NCI-H526 (cell line): ENCODE measurements around the gene CAPN3.
"Not testable (repeated sequence)": the region's sequence is repeated elsewhere in the genome, so short reads cannot be mapped to it uniquely, and the experiment has no call there.

ENCODE experiments used
- DNase-seq, 2 experiments: peaks; one replicate each; lab custom pipeline; 2025; lab: John Stamatoyannopoulos, UW

The CAPN3 gene

DNA sequence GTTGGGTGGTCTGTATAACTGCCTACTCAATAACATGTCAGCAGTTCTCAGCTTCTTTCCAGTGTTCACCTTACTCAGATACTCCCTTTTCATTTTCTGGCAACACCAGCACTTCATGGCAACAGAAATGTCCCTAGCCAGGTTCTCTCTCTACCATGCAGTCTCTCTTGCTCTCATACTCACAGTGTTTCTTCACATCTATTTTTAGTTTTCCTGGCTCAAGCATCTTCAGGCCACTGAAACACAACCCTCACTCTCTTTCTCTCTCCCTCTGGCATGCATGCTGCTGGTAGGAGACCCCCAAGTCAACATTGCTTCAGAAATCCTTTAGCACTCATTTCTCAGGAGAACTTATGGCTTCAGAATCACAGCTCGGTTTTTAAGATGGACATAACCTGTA lies at the start of gene CAPN3:
TSS of gene CAPN3 (plus strand) at position 253 of the 400 bp plus-strand sequence. CDS start 305 bp downstream, outside the sequence.
- DNase-seq, result no peak

DNA sequence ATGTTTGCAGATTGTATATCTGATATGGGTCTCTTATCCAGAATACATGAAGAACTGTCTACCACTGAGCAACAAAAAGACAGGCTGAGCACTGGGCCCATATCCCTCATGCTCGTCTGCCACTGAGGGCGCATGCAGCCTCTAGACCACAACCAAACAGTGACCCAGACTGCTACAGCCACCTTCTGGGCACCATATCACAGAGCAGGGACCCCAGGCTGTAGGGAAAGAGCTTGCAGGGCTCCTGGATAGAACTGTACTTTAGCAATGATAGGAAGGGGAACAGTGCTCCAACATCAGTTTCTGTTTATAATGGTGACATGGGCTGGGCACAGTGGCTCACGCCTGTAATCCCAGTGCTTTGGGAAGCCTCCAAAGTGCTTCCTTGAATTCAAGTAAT lies 45.8 kb upstream of the CAPN3 start:
- peak in 1 of 2 experiments; percentile 31 for DNase-seq

DNA sequence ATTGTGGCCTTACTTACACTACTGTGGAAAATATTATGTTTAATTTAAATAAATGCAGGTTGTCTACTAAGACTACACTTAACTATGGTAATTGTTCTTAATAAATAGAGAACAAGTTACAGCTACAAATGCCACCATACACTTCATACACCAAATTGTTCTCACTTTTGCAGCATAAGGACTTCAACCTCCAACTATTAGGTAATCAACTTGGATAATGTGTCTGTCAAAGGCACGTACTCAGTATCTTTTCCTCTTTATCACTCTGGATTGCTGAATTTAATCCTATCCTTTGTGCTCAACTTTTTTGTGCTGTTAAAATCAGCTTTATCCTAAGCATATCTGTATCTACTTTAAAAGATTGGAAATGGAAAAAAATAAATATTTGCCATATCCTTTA lies 44.5 kb upstream of the CAPN3 start:
- no peak for DNase-seq

DNA sequence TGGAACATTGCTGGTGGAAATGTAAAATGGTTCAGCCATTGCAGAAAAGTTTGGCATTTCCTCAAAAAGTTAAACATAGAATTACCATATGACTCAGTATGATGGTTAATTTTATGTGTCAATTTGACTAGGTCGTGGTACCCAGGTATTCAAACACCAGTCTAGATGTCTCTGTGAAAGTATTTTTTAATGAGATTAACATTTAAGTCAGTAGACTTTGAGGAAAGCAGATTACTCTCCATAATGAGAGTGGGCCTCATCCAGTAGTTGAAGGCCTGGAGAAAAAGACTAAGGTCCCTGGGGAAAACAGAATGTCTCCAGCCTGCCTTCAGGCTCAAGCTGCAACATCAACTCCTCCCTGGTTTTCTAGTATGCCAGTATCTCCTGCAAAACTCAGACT lies 43.8 kb upstream of the CAPN3 start:
- no peak for DNase-seq

DNA sequence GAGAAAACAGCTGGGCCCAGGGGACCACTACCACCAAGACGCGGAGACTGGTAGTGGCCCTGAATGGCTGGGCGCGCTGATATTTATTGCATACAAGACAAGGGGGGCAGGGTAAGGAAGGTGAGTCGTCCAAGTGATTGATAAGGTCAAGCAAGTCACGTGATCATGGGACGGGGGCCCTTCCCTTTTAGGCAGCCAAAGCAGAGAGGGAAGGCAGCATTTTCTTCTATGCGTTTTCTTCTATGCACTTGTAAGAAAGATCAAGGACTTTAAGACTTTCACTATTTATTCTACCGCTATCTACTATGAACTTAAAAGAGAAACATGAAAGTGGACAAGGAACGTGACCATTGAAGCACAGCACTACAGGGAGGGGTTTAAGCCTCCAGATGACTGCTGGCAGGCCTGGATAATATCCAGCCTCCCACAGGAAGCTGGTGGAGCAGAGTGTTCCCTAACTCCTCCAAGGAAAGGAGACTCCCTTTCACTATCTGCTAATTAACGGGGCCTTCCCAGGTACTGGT lies 43.0 kb upstream of the CAPN3 start:
- DNase-seq, result not testable (repeated sequence)

DNA sequence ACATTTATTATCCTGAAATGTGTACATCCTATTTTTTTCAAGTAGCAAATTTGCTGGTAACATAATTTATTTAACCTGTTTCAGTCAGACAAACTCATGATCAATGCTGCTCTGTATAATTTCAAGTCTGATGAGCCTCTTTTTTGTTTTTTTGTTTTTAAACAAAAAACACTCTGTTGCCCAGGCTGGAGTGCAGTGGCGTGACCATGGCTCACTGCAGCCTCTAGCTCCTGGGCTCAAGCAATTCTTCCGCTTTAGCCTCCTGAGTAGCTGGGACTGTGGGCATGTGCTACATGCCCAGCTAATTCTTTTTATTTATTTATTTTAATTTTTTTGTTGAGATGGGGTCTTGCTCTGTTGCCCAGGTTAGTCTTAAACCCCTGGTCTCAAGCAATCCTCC lies 40.1 kb upstream of the CAPN3 start:
- DNase-seq, result no peak

DNA sequence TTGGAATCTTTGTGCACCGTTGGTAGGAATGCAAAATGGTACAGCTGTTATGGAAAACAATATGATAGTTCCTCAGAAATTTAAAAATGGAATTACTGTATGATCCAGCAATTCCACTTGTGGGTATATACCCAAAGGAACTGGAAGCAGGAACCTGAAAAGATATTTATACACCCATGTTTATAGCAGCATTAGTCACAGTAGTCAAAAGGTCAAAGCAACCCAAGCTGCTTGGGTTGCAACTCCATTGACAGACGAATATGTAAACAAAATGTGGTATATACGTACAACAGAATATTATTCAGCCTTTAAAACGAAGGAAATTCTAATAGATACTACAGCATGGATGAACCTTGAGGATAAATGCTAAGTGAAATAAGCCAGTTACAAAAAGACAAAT lies 35.0 kb upstream of the CAPN3 start:
- no peak for DNase-seq

DNA sequence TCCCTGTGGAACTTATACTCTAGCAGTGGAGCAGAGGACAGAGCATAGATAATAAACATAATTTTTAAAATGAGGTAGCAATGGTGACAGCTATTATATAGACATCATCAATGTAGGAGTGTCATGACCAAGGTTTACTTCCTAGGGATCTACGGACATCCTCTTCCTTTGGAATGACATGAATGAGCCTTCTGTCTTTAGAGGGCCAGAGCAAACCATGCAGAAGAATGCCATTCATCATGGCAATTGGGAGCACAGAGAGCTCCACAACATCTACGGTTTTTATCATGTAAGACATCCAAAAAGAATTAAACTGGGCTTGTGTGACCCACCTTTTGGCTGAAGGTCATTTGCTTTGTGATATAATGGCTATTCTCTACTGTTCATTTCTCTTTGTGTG lies 30.1 kb upstream of the CAPN3 start:
- no peak for DNase-seq

DNA sequence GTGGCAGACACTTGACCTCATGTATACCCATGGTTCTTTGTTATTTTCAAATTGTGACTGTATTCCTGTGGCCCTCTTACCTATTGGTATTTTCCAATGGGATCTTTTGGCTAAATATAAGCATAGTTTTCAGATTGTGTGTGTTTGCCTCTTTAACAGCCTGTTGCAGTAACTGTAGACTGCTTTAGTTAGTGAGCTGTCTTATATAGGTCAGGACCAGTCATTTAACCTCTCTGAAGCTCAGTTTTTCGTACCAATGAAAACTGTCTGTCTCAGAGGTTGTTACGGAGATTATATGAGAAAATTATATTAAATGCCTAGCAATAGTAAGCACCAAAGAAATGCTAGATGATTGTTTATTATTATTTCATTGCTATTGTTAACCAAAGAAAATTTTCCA lies 29.3 kb upstream of the CAPN3 start:
- DNase-seq, result no peak

DNA sequence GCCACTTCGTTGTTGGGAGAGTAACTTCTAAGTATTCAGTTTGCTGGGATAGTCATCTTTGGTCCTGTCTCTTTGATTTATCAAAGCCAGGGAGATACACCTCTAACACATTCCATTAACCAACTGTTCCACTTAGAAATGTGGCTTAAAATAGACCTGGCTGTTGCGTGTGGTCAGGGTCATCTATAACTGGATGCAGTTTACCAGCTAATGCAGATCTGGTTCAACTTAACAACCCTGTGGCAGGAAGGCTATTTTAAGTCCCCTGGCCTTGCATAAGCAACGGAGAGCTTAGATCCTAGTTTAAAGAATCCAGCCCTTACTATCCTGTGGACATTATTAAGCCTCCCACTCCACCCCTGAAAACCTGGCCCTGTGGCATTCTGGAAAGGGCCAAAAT lies 28.1 kb upstream of the CAPN3 start:
- DNase-seq, result no peak

DNA sequence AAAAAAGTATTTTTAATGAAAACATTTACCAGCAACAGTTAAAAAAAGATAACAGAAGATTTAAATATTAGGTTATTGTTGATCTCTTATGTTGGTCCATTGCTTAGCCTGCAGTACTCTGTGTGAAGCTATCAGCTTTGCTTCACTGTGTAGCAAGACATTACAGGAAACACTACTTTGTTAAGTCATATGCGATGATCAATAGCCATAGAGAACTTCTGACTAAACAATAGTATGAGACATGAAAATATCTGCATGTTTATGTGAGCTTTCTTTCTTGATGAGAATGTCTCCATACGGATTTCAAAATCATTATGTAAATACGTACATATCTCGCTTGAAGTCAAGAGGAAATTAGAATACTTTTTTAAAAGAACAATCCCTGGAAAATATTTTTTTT lies 27.0 kb upstream of the CAPN3 start:
- DNase-seq, result no peak

DNA sequence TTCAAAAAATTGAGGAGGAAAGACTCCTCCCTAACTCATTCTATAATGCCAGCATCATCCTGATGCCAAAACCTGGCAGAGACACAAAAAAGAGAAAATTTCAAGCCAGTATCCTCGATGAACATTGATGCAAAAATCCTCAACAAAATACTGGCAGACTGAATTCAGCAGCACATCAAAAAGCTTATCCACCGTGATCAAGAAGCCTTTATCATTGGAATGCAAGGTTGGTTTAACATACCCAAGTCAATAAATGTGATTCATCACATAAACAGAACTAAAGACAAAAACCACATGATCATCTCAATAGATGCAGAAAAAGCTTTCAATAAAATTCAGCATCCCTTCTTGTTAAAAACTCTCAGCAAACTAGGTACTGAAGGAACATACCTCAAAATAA lies 24.2 kb upstream of the CAPN3 start:
- no peak for DNase-seq

DNA sequence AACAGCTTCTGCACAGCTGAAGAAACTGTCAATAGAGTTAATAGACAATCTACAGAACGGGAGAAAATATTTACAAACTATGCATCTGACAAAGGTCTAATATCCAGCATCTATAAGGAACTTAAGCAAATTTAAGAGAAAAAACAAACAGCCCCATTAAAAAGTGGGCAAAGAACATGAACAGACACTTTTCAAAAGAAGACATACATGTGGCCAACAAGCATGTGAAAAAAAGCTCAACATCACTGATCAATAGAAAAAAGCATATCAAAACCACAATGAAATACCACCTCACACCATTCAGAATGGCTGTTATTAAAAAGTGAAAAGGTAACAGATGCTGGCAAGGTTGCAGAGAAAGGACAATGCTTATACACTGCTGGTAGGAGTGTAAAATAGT lies 22.7 kb upstream of the CAPN3 start:
- DNase-seq, result not testable (repeated sequence)

DNA sequence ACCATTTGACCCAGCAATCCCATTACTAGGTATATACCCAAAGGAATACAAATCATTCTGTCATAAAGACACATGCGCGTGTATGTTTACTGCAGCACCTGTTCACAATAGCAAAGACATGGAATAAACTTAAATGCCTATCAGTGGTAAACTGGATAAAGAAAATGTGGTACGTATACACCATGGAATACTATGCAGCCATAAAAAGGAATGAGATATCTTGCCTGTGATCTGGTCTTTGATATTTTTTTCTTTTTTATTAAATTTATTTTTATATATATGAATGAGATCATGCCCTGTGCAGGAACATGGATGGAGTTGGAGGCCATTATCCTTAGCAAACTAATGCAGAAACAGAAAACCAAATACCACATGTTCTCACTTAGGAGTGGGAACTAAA lies 22.2 kb upstream of the CAPN3 start:
- not testable (repeated sequence) for DNase-seq

DNA sequence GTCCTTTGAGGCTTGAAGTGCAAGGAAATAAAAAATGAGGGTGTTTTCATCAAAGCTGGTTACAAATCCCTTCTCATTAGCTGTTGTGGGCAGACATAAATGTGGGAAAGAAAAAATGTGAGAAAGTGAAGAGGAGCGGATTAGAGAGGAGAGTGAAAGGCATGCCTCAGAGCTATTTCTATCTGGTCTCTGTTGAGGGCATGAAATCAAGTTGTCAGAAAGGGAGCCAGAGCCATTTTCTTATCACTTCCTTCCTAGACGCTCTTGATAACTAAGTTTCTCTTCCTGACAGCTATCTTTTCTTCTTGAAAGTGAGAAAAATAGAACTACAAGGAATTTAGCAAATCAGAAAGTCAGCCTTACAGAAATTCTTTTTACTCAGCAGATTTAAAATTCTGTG lies 20.8 kb upstream of the CAPN3 start:
- DNase-seq, result no peak

DNA sequence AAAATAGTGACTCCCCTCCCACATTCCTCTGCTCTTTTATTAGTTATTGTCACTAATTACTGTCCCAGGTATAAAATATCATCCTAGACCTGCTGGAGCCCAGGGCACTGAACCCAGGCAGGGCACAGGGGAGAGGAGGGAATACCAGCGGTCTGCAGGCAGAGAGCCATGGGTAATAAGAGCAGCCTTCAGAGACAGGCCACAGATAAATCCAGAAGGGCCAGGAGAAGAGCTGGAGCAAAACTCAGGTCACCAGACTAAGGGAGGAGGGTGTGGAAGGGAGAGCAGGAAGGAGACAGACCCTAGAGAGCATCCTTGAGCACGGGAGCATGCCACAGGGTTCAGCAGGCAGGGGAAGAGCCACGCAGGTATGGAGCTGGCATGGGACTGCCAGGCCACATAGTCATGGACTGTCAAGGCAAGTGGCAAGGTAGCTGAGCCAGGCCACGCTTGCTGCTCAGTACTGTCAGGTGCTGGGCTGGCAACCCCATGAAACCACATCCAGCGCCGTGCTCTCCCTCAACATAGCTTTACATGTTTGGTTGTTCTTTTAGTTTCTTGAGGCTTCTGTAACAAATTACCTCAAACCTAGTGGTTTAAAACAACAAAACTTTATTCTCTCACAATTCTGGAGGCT lies 15.6 kb upstream of the CAPN3 start:
- DNase-seq, result no peak

DNA sequence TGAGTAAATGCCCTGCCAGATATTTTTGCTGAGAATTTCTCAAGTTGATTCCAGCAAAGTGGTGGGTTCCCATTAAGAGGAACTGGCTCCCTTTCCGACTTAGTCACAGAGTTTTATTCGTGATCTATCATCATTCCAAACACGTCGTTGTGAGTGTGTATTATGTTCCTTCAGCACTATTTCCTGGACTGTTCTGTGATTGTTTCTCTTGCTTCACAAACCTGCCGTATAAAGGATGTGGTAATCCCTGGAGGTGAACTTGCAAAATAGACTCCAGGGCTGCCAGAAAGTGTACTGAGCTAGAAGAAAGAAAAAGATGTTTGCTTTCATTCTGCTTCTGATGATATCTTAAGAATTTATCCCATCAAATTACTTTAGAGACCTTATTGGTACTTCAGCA lies 14.5 kb upstream of the CAPN3 start:
- no peak for DNase-seq

DNA sequence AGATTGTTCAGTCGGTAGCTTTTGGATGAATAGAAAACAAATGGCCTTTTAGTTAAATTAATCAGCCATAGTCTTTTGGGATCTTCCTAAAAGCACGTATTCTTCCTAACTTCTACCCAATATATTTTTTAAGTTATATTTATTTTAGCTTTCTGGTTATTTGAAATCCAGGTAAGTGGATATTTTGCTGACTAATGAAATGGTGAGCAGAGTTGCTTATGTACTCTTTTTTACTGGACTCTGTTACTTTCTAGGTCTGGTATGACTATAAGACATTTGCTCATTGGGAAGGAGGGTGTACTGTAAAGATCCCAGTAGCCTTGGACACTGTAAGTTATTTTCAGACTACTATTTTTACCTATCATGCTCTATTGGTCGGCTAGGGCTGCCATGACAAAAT lies 13.8 kb upstream of the CAPN3 start:
- DNase-seq, result no peak

DNA sequence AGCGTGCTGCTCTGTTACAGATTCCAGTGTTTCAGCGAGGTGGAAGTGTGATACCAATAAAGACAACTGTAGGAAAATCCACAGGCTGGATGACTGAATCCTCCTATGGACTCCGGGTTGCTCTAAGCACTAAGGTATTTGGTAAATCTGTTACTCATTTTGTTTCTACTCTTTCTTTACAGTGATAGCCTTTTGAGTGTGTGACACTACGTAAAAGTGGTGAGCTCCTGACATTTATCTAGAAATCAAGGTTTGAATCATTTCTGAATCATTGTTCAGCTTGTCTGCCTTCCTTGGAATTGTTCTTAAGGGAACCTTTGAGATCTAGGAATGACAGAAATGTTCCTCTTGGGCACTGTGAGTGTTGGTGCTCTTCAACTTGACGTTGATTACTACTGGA lies 11.2 kb upstream of the CAPN3 start:
- no peak for DNase-seq

DNA sequence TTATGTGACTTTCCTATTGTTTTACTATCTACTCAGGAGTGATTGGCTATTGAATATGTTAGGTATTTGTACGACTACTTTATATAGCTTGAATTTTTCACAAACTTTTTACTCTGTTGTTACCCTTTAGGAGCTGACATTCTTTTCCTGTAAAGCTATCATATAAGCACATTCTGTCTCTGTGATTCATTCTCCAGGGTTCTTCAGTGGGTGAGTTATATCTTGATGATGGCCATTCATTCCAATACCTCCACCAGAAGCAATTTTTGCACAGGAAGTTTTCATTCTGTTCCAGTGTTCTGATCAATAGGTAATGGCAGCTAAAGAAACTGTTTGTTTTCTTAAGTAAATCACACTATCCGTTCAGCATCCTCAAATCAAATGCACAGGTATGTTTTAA lies 10.1 kb upstream of the CAPN3 start:
- DNase-seq, result no peak

DNA sequence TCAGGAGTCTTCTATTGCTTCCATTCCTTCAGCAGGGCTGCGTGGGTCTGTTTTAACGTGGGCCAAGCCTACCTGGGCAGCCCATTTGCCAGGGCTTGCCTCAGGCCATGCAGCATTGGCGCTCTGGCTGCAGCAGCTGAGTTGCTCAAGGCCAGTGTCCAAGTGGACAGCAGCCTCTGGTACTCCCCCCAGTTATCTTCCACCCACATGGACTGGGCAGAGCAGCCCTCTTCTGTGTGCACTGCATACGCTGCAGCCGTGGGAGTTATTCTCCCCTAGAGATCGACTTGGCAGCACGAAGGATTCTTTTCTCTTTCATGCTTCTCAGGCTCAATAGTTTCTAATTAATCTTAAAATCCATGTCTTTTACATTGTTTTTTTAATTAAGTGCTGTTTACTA lies 6.9 kb upstream of the CAPN3 start:
- no peak for DNase-seq

DNA sequence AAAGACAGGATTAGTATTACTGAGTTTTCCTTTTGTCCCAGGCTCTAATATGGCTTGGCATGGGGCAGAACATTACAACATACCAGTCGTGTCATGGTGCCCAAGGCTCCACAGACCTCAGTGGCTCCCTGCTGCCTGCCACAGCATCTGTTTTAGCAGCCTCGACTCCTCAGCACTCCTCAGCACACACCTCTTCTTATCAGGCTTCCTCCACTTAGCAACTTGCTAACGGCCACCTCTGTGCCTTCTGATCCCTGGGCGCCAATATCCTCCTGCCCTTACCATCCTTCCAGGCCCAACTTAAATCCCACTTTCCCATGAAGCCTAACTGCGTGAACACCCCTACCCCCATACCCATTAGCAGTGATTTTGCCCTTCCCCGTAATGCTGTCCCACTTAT lies 6.2 kb upstream of the CAPN3 start:
- DNase-seq, result no peak

DNA sequence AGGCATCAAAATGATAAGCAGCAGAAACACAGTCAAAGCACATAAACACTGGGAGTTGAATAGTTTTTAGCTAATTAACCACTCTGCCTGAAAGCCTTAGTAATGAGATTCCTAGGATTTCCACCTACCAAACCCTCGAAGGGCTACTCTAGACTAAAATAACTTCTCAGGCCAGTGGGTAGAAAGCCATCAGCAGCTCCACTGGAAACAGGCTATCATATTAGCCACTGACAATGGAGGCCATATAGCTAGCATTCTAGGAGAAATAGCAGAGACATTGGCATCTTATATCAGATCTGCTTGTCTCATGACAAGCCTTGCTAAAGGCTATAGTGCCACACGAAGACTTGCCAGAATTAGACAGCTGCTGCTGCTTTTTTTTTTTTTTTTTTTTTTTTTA lies 4.5 kb upstream of the CAPN3 start:
- DNase-seq, result no peak

DNA sequence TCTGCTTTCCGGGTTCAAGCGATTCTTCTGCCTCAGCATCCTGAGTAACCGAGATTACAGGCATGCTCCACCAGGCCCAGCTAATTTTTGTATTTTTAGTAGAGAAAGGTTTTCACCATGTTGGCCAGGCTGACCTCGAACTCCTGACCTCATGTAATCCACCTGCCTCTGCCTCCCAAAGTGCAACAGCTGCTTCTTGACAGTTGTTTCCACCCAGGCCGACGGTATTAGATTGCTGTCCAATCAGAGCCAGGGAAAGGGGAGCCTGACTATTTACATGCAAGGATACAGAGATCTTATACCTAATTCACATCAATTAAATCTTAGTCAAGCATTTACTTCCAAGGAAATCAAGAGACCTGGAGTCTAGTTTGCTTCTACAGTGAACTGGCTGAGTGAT lies 4.0 kb upstream of the CAPN3 start:
- DNase-seq, result no peak
